ENCODE results near the gene GARRE1. TPM values are rescaled to one million over a fixed set of nuclear protein-coding genes. Genes with fewer than 3 reads are reported as not detected.
A peak's percentile ranks its signal among the peaks of the same experiment; 100 is the strongest.

GARRE1 gene
- total RNA-seq, 1 donor from 2014 or later: 28.5 TPM

GRCh38 chr19:34257559-34257924 is 3.2 kb downstream of the GARRE1 start:
- TF ChIP-seq POLR2AphosphoS5 (IDR thresholded peaks at IDR 0.05; ENCODE audit: insufficient read depth in 1 of 2, low read depth in 1 of 2) (no peak), CTCF (IDR thresholded peaks at IDR 0.05) (no peak), POLR2A (IDR thresholded peaks at IDR 0.05) (no peak)
- H3K27ac ChIP-seq: peak overlapping the region; percentile 30
- H3K27me3 ChIP-seq: no peaks in the 10 kb centered on the region
- no peaks in the 10 kb centered on the region for H3K9me3 ChIP-seq
- no peak overlapping the region for H3K4me3 ChIP-seq
- peaks cover 57% of the 10 kb centered on the region for H3K4me1 ChIP-seq
- H3K36me3 ChIP-seq: no peaks in the 10 kb centered on the region
- intact Hi-C loops (cut with DNase I): no loop called here
- no peak for DNase-seq (ENCODE audit: extremely low spot score in 2 of 2)

GRCh38 chr19:34259367-34260095 is 5.2 kb downstream of the GARRE1 start:
- H3K9me3 ChIP-seq: no peaks in the 10 kb centered on the region
- TF ChIP-seq POLR2A (IDR thresholded peaks at IDR 0.05): no peak
- TF ChIP-seq POLR2AphosphoS5 (IDR thresholded peaks at IDR 0.05; ENCODE audit: insufficient read depth in 1 of 2, low read depth in 1 of 2): no peak
- no peak for TF ChIP-seq CTCF (IDR thresholded peaks at IDR 0.05)
- H3K4me3 ChIP-seq: no peak overlapping the region
- DNase-seq (ENCODE audit: extremely low spot score in 2 of 2): no peak
- peaks cover 60% of the 10 kb centered on the region for H3K4me1 ChIP-seq
- H3K27me3 ChIP-seq: no peaks in the 10 kb centered on the region
- no peak overlapping the region for H3K27ac ChIP-seq
- intact Hi-C loops (cut with DNase I): loop anchor here (10.0 kb wide), 1 partner anchor 85 kb away; no protein-coding TSS in a partner anchor
- H3K36me3 ChIP-seq: no peaks in the 10 kb centered on the region

GRCh38 chr19:34260771-34261173 is 6.4 kb downstream of the GARRE1 start:
- Histone ChIP-seq H3K9me3 (no peaks in the 10 kb centered on the region), H3K27me3 (no peaks in the 10 kb centered on the region), H3K36me3 (no peaks in the 10 kb centered on the region), H3K4me1 (peaks cover 64% of the 10 kb centered on the region), H3K27ac (no peak overlapping the region), H3K4me3 (no peak overlapping the region)
- no peak for DNase-seq (ENCODE audit: extremely low spot score in 2 of 2)
- TF ChIP-seq CTCF (IDR thresholded peaks at IDR 0.05) (no peak), POLR2A (IDR thresholded peaks at IDR 0.05) (no peak), POLR2AphosphoS5 (IDR thresholded peaks at IDR 0.05; ENCODE audit: insufficient read depth in 1 of 2, low read depth in 1 of 2) (no peak)
- intact Hi-C loops (cut with DNase I): loop anchor here (10.0 kb wide), 1 partner anchor 84 kb away; no protein-coding TSS in a partner anchor

GRCh38 chr19:34261334-34262109 is 7.2 kb downstream of the GARRE1 start:
- peaks cover 56% of the 10 kb centered on the region for H3K4me1 ChIP-seq
- no peak for TF ChIP-seq CTCF (IDR thresholded peaks at IDR 0.05)

More at GRCh38 chr19:34261334-34262109, 7.2 kb downstream of the GARRE1 start:
- Histone ChIP-seq H3K27me3 (no peaks in the 10 kb centered on the region), H3K36me3 (no peaks in the 10 kb centered on the region), H3K4me3 (no peak overlapping the region), H3K27ac (no peak overlapping the region), H3K9me3 (no peaks in the 10 kb centered on the region)
- no peak for DNase-seq (ENCODE audit: extremely low spot score in 2 of 2)
- intact Hi-C loops (cut with DNase I): loop anchor here (10.0 kb wide), 1 partner anchor 83 kb away; no protein-coding TSS in a partner anchor

All from vagina (tissue), 2 donors.